Parathyroid adenoma (tissue), 2 donors: ENCODE data around the gene CCNB2.

Source experiments
- H2AFZ ChIP-seq: fragments of 300-600 bp; sonication (generic); one replicate; pipeline ENCODE4 v1.7.0; 2017; ENCODE audit warnings: antibody characterized with exemption, mild to moderate bottlenecking
- H3K27ac ChIP-seq: fragments of 300-600 bp; sonication (generic); one replicate; pipeline ENCODE4 v1.7.0; 2017
- H3K27me3 ChIP-seq: fragments of 300-600 bp; sonication (generic); one replicate; pipeline ENCODE4 v1.7.0; 2017; ENCODE audit warnings: low read length; ENCODE audit not compliant: control insufficient read depth, insufficient read depth
- H3K36me3 ChIP-seq: fragments of 300-600 bp; sonication (generic); one replicate; pipeline ENCODE4 v1.7.0; 2017; ENCODE audit warnings: low read length; ENCODE audit not compliant: control insufficient read depth, insufficient read depth
- H3K4me1 ChIP-seq: fragments of 300-600 bp; sonication (generic); one replicate; pipeline ENCODE4 v1.7.0; 2017; ENCODE audit warnings: control low read depth
- H3K4me2 ChIP-seq: fragments of 300-600 bp; sonication (generic); one replicate; pipeline ENCODE4 v1.7.0; 2017; ENCODE audit warnings: low read length
- H3K4me3 ChIP-seq: fragments of 300-600 bp; sonication (generic); one replicate; pipeline ENCODE4 v1.7.0; 2017; ENCODE audit warnings: low read depth, low read length
- H3K79me2 ChIP-seq: fragments of 300-600 bp; sonication (generic); one replicate; pipeline ENCODE4 v1.7.0; 2017; ENCODE audit warnings: control low read depth
- H3K9ac ChIP-seq: fragments of 300-600 bp; sonication (generic); one replicate; pipeline ENCODE4 v1.7.0; 2017; ENCODE audit warnings: mild to moderate bottlenecking
- H3K9me3 ChIP-seq: fragments of 300-600 bp; sonication (generic); one replicate; pipeline ENCODE4 v1.7.0; 2017; ENCODE audit warnings: low read length; ENCODE audit not compliant: control insufficient read depth
- CTCF ChIP-seq: fragments of 300-600 bp; sonication (generic); IDR thresholded peaks from one replicate; pipeline ENCODE4 v1.7.0; 2017; ENCODE audit warnings: antibody characterized with exemption, mild to moderate bottlenecking
- donor health status: primary hyperparathyroidism.

The CCNB2 gene

GRCh38 chr15:59157396-59157795 lies 52.5 kb downstream of the CCNB2 start:
- TF ChIP-seq CTCF: no peak
- Histone ChIP-seq H3K27ac (no peak overlapping the region), H3K36me3 (no peaks in the 10 kb centered on the region), H3K9me3 (no peaks in the 10 kb centered on the region), H3K79me2 (no peaks in the 10 kb centered on the region), H2AFZ (no peak overlapping the region), H3K9ac (no peak overlapping the region), H3K4me1 (no peaks in the 10 kb centered on the region), H3K27me3 (no peaks in the 10 kb centered on the region), H3K4me3 (no peak overlapping the region), H3K4me2 (no peak overlapping the region)

DNA sequence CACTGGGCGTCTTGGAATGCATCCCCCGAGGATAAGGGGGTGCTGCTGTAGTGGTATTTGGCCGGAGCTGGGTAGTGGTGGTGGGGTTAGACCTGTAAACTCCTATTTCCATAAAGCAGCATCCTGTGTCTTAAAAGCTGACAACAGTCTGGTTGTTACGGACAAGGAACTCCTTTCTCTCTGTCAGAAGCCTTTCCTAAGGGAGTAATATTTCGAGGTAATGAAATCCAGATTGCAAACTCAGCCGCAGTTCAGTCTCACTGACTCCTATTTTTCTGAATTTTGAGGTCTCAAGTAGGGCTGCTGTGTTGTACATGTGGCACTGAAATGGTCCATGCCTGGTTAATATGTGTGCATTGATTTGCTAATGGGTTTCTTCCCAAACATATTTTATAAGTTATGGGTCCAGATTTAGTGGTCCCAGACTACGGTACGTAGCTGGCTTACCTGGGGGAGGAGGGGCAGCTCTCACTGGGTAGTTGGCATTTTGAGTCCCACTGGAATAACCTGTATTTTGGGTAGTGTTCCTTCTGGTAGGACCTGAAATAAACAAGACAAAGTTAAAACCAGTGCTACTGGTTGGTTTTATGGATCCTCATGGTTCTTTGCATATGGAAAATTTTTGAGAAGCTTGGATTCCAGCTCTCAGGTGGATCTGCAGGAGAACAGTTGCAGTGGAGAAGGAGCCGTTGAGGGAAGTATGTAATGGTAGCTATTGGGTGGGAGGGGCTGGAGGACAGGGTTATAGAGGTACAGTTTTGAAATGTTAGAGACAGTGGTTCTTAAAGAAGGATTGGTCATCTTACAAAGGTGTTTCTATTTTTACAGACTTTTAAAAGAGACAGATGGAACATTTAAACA lies 53.1 kb downstream of the CCNB2 start:
- Histone ChIP-seq H3K4me2 (no peak overlapping the region), H3K27me3 (no peaks in the 10 kb centered on the region), H3K9ac (no peak overlapping the region), H3K4me3 (no peak overlapping the region), H3K36me3 (no peaks in the 10 kb centered on the region), H2AFZ (no peak overlapping the region), H3K4me1 (no peaks in the 10 kb centered on the region), H3K79me2 (no peaks in the 10 kb centered on the region), H3K9me3 (no peaks in the 10 kb centered on the region), H3K27ac (no peak overlapping the region)
- no peak for TF ChIP-seq CTCF

- Histone ChIP-seq H3K4me3 (no peak overlapping the region), H3K27ac (no peak overlapping the region), H3K9ac (no peak overlapping the region), H3K9me3 (no peaks in the 10 kb centered on the region), H3K36me3 (no peaks in the 10 kb centered on the region), H3K4me1 (no peaks in the 10 kb centered on the region), H3K4me2 (no peak overlapping the region), H3K79me2 (no peaks in the 10 kb centered on the region), H3K27me3 (no peaks in the 10 kb centered on the region), H2AFZ (no peak overlapping the region)
- TF ChIP-seq CTCF: no peak
Measured at GRCh38 chr15:59158701-59159034, 53.7 kb downstream of the CCNB2 start.

- no peaks in the 10 kb centered on the region for H3K79me2 ChIP-seq
- H3K4me3 ChIP-seq: no peak overlapping the region
- no peaks in the 10 kb centered on the region for H3K9me3 ChIP-seq
- no peak overlapping the region for H3K9ac ChIP-seq
- no peaks in the 10 kb centered on the region for H3K36me3 ChIP-seq
- no peak overlapping the region for H3K27ac ChIP-seq
- no peak overlapping the region for H2AFZ ChIP-seq
- H3K4me1 ChIP-seq: no peaks in the 10 kb centered on the region
- H3K27me3 ChIP-seq: no peaks in the 10 kb centered on the region
- TF ChIP-seq CTCF: no peak
- H3K4me2 ChIP-seq: no peak overlapping the region
Measured at GRCh38 chr15:59159210-59159609, 54.3 kb downstream of the CCNB2 start.
